Fibroblast of mammary gland (primary cell): ENCODE measurements around the gene MFRP.

Source experiments
- DNase-seq: peaks from one replicate; pipeline ENCODE4 v3.0.0-alpha.2; 2010; ENCODE audit warnings: low read depth
- H3K4me3 ChIP-seq: 2 replicates; pipeline ENCODE4 v1.5.1; 2011; ENCODE audit warnings: low read depth, mild to moderate bottlenecking, low read length, moderate library complexity; ENCODE audit not compliant: control insufficient read depth
- CTCF ChIP-seq: conservative IDR thresholded peaks from 2 replicates; pipeline ENCODE4 v1.5.1; 2011; ENCODE audit warnings: low read depth, low read length, inconsistent platforms; ENCODE audit not compliant: control insufficient read depth, insufficient read depth

Gene MFRP

GRCh38 chr11:119377112-119377901 lies 30.8 kb upstream of the MFRP start:
- no peak overlapping the region for H3K4me3 ChIP-seq
- DNase-seq: no peak
- no peak for TF ChIP-seq CTCF

- DNase-seq: no peak
- H3K4me3 ChIP-seq: no peak overlapping the region
- TF ChIP-seq CTCF: no peak
Observed at GRCh38 chr11:119376197-119376847, 29.8 kb upstream of the MFRP start.

GRCh38 chr11:119375337-119376196 lies 29.1 kb upstream of the MFRP start:
- no peak for TF ChIP-seq CTCF
- peak; percentile 96 for DNase-seq
- no peak overlapping the region for H3K4me3 ChIP-seq

GRCh38 chr11:119374632-119375336 lies 28.3 kb upstream of the MFRP start:
- DNase-seq: no peak
- no peak for TF ChIP-seq CTCF
- no peak overlapping the region for H3K4me3 ChIP-seq

GRCh38 chr11:119373921-119374631 lies 27.6 kb upstream of the MFRP start:
- no peak overlapping the region for H3K4me3 ChIP-seq
- peak; percentile 96 for TF ChIP-seq CTCF
- peak; percentile 82 for DNase-seq
